ENCODE data around the gene PCP2. TPM values are rescaled to one million over a fixed set of nuclear protein-coding genes. Genes with fewer than 3 reads are reported as not detected.

Gene PCP2
- total and polyA plus RNA-seq, 2 of the 13 experiments (the other 11 are each of a cell fraction or from before 2014, with no cell fraction given): 0.62 TPM; not detected in 1

DNA sequence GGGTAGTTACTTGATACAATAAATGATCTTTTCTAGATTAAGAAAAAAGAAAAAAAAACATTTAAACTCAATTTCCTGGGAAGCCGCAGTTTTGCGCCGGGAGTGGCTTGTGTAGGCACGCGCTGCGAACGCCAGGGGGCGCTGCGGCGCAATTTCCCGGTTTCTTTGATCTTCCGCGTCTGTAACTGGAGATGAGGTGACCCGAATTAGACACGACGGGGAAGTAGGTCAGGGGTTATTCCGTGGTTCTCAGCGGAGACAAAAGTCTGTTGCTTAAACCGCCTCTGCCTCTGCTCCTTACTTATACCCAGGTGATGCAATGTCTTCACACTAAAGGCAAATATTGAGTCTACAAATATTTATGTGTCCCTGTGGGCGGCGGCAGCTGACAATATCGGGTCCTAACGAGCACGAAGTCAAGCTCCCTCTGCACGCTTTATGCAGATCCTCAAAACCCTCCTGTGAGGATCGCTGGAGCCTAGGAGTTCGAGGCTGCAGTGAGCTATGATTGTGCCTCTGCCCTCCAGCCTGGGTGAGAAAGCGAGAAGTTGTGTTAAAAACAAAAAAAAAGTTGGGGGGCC, 18.6 kb upstream of the PCP2 start (continued):
- TF ChIP-seq, protein P1, sequence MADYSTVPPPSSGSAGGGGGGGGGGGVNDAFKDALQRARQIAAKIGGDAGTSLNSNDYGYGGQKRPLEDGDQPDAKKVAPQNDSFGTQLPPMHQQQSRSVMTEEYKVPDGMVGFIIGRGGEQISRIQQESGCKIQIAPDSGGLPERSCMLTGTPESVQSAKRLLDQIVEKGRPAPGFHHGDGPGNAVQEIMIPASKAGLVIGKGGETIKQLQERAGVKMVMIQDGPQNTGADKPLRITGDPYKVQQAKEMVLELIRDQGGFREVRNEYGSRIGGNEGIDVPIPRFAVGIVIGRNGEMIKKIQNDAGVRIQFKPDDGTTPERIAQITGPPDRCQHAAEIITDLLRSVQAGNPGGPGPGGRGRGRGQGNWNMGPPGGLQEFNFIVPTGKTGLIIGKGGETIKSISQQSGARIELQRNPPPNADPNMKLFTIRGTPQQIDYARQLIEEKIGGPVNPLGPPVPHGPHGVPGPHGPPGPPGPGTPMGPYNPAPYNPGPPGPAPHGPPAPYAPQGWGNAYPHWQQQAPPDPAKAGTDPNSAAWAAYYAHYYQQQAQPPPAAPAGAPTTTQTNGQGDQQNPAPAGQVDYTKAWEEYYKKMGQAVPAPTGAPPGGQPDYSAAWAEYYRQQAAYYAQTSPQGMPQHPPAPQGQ (CRISPR knock-in tag; IDR thresholded peaks at IDR 0.05; ENCODE audit: borderline replicate concordance): no peak
- TF ChIP-seq ARNT2 (CRISPR knock-in tag; IDR thresholded peaks at IDR 0.05; ENCODE audit: low read depth) (peak; percentile 57; the same call in 1 of the 2 replicates), TAF1 (CRISPR knock-in tag; IDR thresholded peaks at IDR 0.05) (no peak), ZNF230 (CRISPR knock-in tag; IDR thresholded peaks at IDR 0.05) (peak; percentile 48; the same call in 1 of the 2 replicates), XBP1 (CRISPR knock-in tag; IDR thresholded peaks at IDR 0.05) (no peak), HCFC1 (IDR thresholded peaks at IDR 0.05; ENCODE audit: low read depth, low read length) (no peak), EEA1 (CRISPR knock-in tag; IDR thresholded peaks at IDR 0.05; ENCODE audit: borderline replicate concordance) (no peak), TP53 (CRISPR knock-in tag; conservative IDR thresholded peaks at IDR 0.05) (no peak), ZSCAN29 (CRISPR knock-in tag; conservative IDR thresholded peaks at IDR 0.05) (peak; percentile 96), ZSCAN30 (CRISPR knock-in tag; IDR thresholded peaks at IDR 0.05) (no peak), KMT2B (CRISPR knock-in tag; IDR thresholded peaks at IDR 0.05) (no peak), MZF1 (CRISPR knock-in tag; IDR thresholded peaks at IDR 0.05; ENCODE audit: borderline replicate concordance) (no peak), FOXO1 (CRISPR knock-in tag; IDR thresholded peaks at IDR 0.05) (peak; percentile 88), GZF1 (CRISPR knock-in tag; IDR thresholded peaks at IDR 0.05) (peak; percentile 64; the same call in 1 of the 2 replicates), AKAP8 (CRISPR knock-in tag; IDR thresholded peaks at IDR 0.05) (no peak)
- TF ChIP-seq, protein P2, sequence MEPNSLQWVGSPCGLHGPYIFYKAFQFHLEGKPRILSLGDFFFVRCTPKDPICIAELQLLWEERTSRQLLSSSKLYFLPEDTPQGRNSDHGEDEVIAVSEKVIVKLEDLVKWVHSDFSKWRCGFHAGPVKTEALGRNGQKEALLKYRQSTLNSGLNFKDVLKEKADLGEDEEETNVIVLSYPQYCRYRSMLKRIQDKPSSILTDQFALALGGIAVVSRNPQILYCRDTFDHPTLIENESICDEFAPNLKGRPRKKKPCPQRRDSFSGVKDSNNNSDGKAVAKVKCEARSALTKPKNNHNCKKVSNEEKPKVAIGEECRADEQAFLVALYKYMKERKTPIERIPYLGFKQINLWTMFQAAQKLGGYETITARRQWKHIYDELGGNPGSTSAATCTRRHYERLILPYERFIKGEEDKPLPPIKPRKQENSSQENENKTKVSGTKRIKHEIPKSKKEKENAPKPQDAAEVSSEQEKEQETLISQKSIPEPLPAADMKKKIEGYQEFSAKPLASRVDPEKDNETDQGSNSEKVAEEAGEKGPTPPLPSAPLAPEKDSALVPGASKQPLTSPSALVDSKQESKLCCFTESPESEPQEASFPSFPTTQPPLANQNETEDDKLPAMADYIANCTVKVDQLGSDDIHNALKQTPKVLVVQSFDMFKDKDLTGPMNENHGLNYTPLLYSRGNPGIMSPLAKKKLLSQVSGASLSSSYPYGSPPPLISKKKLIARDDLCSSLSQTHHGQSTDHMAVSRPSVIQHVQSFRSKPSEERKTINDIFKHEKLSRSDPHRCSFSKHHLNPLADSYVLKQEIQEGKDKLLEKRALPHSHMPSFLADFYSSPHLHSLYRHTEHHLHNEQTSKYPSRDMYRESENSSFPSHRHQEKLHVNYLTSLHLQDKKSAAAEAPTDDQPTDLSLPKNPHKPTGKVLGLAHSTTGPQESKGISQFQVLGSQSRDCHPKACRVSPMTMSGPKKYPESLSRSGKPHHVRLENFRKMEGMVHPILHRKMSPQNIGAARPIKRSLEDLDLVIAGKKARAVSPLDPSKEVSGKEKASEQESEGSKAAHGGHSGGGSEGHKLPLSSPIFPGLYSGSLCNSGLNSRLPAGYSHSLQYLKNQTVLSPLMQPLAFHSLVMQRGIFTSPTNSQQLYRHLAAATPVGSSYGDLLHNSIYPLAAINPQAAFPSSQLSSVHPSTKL (CRISPR knock-in tag; IDR thresholded peaks at IDR 0.05): peak; percentile 97
- TF ChIP-seq, protein P3, sequence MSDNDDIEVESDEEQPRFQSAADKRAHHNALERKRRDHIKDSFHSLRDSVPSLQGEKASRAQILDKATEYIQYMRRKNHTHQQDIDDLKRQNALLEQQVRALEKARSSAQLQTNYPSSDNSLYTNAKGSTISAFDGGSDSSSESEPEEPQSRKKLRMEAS (IDR thresholded peaks at IDR 0.05): peak; percentile 53; the same call in 1 of the 2 replicates
- TF ChIP-seq, protein P4, sequence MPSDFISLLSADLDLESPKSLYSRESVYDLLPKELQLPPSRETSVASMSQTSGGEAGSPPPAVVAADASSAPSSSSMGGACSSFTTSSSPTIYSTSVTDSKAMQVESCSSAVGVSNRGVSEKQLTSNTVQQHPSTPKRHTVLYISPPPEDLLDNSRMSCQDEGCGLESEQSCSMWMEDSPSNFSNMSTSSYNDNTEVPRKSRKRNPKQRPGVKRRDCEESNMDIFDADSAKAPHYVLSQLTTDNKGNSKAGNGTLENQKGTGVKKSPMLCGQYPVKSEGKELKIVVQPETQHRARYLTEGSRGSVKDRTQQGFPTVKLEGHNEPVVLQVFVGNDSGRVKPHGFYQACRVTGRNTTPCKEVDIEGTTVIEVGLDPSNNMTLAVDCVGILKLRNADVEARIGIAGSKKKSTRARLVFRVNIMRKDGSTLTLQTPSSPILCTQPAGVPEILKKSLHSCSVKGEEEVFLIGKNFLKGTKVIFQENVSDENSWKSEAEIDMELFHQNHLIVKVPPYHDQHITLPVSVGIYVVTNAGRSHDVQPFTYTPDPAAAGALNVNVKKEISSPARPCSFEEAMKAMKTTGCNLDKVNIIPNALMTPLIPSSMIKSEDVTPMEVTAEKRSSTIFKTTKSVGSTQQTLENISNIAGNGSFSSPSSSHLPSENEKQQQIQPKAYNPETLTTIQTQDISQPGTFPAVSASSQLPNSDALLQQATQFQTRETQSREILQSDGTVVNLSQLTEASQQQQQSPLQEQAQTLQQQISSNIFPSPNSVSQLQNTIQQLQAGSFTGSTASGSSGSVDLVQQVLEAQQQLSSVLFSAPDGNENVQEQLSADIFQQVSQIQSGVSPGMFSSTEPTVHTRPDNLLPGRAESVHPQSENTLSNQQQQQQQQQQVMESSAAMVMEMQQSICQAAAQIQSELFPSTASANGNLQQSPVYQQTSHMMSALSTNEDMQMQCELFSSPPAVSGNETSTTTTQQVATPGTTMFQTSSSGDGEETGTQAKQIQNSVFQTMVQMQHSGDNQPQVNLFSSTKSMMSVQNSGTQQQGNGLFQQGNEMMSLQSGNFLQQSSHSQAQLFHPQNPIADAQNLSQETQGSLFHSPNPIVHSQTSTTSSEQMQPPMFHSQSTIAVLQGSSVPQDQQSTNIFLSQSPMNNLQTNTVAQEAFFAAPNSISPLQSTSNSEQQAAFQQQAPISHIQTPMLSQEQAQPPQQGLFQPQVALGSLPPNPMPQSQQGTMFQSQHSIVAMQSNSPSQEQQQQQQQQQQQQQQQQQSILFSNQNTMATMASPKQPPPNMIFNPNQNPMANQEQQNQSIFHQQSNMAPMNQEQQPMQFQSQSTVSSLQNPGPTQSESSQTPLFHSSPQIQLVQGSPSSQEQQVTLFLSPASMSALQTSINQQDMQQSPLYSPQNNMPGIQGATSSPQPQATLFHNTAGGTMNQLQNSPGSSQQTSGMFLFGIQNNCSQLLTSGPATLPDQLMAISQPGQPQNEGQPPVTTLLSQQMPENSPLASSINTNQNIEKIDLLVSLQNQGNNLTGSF (CRISPR knock-in tag; IDR thresholded peaks at IDR 0.05): no peak
- TF ChIP-seq, protein P5, sequence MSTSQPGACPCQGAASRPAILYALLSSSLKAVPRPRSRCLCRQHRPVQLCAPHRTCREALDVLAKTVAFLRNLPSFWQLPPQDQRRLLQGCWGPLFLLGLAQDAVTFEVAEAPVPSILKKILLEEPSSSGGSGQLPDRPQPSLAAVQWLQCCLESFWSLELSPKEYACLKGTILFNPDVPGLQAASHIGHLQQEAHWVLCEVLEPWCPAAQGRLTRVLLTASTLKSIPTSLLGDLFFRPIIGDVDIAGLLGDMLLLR (CRISPR knock-in tag; IDR thresholded peaks at IDR 0.05): no peak
